Activated naive CD8-positive, alpha-beta T cell treated with anti-CD3 and anti-CD28 coated beads, Interleukin-2, amount 10 ng/mL, durations not matched to agents 7 days and 5 days (primary cell): ENCODE measurements around the gene TMEM201. TPM values are rescaled to one million over a fixed set of nuclear protein-coding genes. Genes with fewer than 3 reads are reported as not detected.

Experiments used
- ATAC-seq: fragments of 150-1000 bp; cut with Tn5 transposase; one replicate; pipeline ENCODE4 v1.10.0; 2021; ENCODE audit warnings: low read depth, moderate library complexity
- POLR2A ChIA-PET: fragments of 350-600 bp; sonication (Branson Sonifier 250); formaldehyde crosslinking; loops from one replicate; lab custom pipeline; 2021; ENCODE audit warnings: antibody characterized with exemption; lab: Charles Lee
- DNase-seq: peaks from one replicate; pipeline ENCODE4 v3.0.0; 2021
- H3K27ac Mint-ChIP-seq: one replicate; pipeline ENCODE4 v1.8.0; 2022; ENCODE audit warnings: mild to moderate bottlenecking, mixed read lengths
- H3K27me3 Mint-ChIP-seq: one replicate; pipeline ENCODE4 v1.8.0; 2022; ENCODE audit warnings: mild to moderate bottlenecking, moderate library complexity, mixed read lengths
- H3K36me3 Mint-ChIP-seq: one replicate; pipeline ENCODE4 v1.8.0; 2021; ENCODE audit warnings: mild to moderate bottlenecking, mixed read lengths
- H3K4me1 Mint-ChIP-seq: one replicate; pipeline ENCODE4 v1.8.0; 2021; ENCODE audit warnings: mixed read lengths
- H3K4me3 Mint-ChIP-seq: one replicate; pipeline ENCODE4 v1.8.0; 2022; ENCODE audit warnings: mild to moderate bottlenecking, moderate library complexity, mixed read lengths
- H3K9me3 Mint-ChIP-seq: one replicate; pipeline ENCODE4 v1.8.0; 2021; ENCODE audit warnings: mixed read lengths
- total RNA-seq, 2 experiments: library from RNA; stranded (reverse); gene quantifications; one replicate each; pipeline ENCODE4 v1.2.3, GENCODE V29; 2021

Gene TMEM201
- total RNA-seq, 2 experiments from 2014 or later: 16.1 TPM

GRCh38 chr1:9649769-9650168, 61.1 kb downstream of the TMEM201 start:
- H3K9me3 Mint-ChIP-seq: no peaks in the 10 kb centered on the region
- POLR2A ChIA-PET: interaction anchor here (1.2 to 14.8 kb wide), 3 partner anchors 14 to 66 kb away, joined by 3 to 623 read pairs (median 130); no protein-coding TSS in a partner anchor
- DNase-seq (no peak), ATAC-seq (no peak)
- no peaks in the 10 kb centered on the region for H3K27me3 Mint-ChIP-seq
- H3K27ac Mint-ChIP-seq: peak overlapping the region; percentile 97
- peaks cover 30% of the 10 kb centered on the region for H3K4me1 Mint-ChIP-seq
- H3K4me3 Mint-ChIP-seq: peak overlapping the region; percentile 96
- H3K36me3 Mint-ChIP-seq: peaks cover 28% of the 10 kb centered on the region

- peak overlapping the region; percentile 97 for H3K27ac Mint-ChIP-seq
- ATAC-seq (no peak), DNase-seq (no peak)
- H3K4me1 Mint-ChIP-seq: peaks cover 40% of the 10 kb centered on the region
- H3K4me3 Mint-ChIP-seq: peak overlapping the region; percentile 96
- H3K36me3 Mint-ChIP-seq: peaks cover 35% of the 10 kb centered on the region
- H3K9me3 Mint-ChIP-seq: no peaks in the 10 kb centered on the region
- POLR2A ChIA-PET: interaction anchor here (1.3 to 14.8 kb wide), 7 partner anchors 15 to 69 kb away, joined by 7 to 623 read pairs (median 50); no protein-coding TSS in a partner anchor
- no peaks in the 10 kb centered on the region for H3K27me3 Mint-ChIP-seq
These were observed 62.5 kb downstream of the TMEM201 start for GRCh38 chr1:9651220-9651564.

- Mint-ChIP-seq H3K27ac (peak within 1 kb of the TSS; percentile 97), H3K27me3 (no peaks in the 10 kb centered on the region), H3K36me3 (peaks cover 32% of the 10 kb centered on the region), H3K9me3 (no peaks in the 10 kb centered on the region), H3K4me3 (peak within 1 kb of the TSS; percentile 97), H3K4me1 (peaks cover 40% of the 10 kb centered on the region)
- POLR2A ChIA-PET: interaction anchor here (0.6 to 14.8 kb wide), 10 partner anchors 14 to 75 kb away, joined by 3 to 623 read pairs (median 8); no protein-coding TSS in a partner anchor
- ATAC-seq: peak; percentile 41
- peak; percentile 74 for DNase-seq
These were observed 63.1 kb downstream of the TMEM201 start, which contains the start of gene PIK3CD for GRCh38 chr1:9651565-9652378. Gene PIK3CD, plus strand, starts transcription at chr1:9651731. Its CDS starts 58,725 bp downstream, at chr1:9710456.

- Mint-ChIP-seq H3K27me3 (no peaks in the 10 kb centered on the region), H3K27ac (peak overlapping the region; percentile 90), H3K36me3 (peaks cover 37% of the 10 kb centered on the region), H3K4me3 (peak overlapping the region; percentile 97), H3K9me3 (no peaks in the 10 kb centered on the region), H3K4me1 (peaks cover 48% of the 10 kb centered on the region)
- POLR2A ChIA-PET: interaction anchor here (0.6 to 14.8 kb wide), 13 partner anchors 14 to 728 kb away, joined by 3 to 623 read pairs (median 7); no protein-coding TSS in a partner anchor
- DNase-seq (peak; percentile 82), ATAC-seq (peak; percentile 28)
These were observed 63.9 kb downstream of the TMEM201 start for GRCh38 chr1:9652379-9653209.

- POLR2A ChIA-PET: interaction anchor here (0.5 to 14.8 kb wide), 14 partner anchors 12 to 729 kb away, joined by 3 to 623 read pairs (median 4); no protein-coding TSS in a partner anchor
- peaks cover 37% of the 10 kb centered on the region for H3K36me3 Mint-ChIP-seq
- no peaks in the 10 kb centered on the region for H3K9me3 Mint-ChIP-seq
- peak overlapping the region; percentile 97 for H3K4me3 Mint-ChIP-seq
- no peak for ATAC-seq
- peaks cover 54% of the 10 kb centered on the region for H3K4me1 Mint-ChIP-seq
- DNase-seq: no peak
- no peaks in the 10 kb centered on the region for H3K27me3 Mint-ChIP-seq
- H3K27ac Mint-ChIP-seq: peak overlapping the region; percentile 90
These were observed 64.4 kb downstream of the TMEM201 start for GRCh38 chr1:9653210-9653490.

- Mint-ChIP-seq H3K9me3 (no peaks in the 10 kb centered on the region), H3K36me3 (peaks cover 38% of the 10 kb centered on the region), H3K27me3 (no peaks in the 10 kb centered on the region), H3K4me3 (peak overlapping the region; percentile 97), H3K27ac (peak overlapping the region; percentile 90), H3K4me1 (peaks cover 58% of the 10 kb centered on the region)
- ATAC-seq: peak; percentile 1
- no peak for DNase-seq
- POLR2A ChIA-PET: interaction anchor here (0.5 to 14.8 kb wide), 16 partner anchors 12 to 729 kb away, joined by 3 to 623 read pairs (median 4); no protein-coding TSS in a partner anchor
These were observed 64.9 kb downstream of the TMEM201 start for GRCh38 chr1:9653491-9654050.

- Mint-ChIP-seq H3K27ac (peak overlapping the region; percentile 90), H3K4me3 (peak overlapping the region; percentile 97), H3K27me3 (no peaks in the 10 kb centered on the region), H3K9me3 (no peaks in the 10 kb centered on the region), H3K36me3 (peaks cover 40% of the 10 kb centered on the region), H3K4me1 (peaks cover 63% of the 10 kb centered on the region)
- DNase-seq (peak; percentile 57), ATAC-seq (peak; percentile 8)
- POLR2A ChIA-PET: interaction anchor here (0.7 to 14.8 kb wide), 17 partner anchors 10 to 249 kb away, joined by 3 to 623 read pairs (median 5); no protein-coding TSS in a partner anchor
These were observed 65.5 kb downstream of the TMEM201 start for GRCh38 chr1:9654051-9654833.

GRCh38 chr1:9654834-9655723, 66.4 kb downstream of the TMEM201 start:
- peaks cover 45% of the 10 kb centered on the region for H3K36me3 Mint-ChIP-seq
- no peak for ATAC-seq

GRCh38 chr1:9655836-9656235, 67.1 kb downstream of the TMEM201 start:
- Mint-ChIP-seq H3K27me3 (no peaks in the 10 kb centered on the region), H3K4me3 (peak overlapping the region; percentile 97), H3K27ac (peak overlapping the region; percentile 90), H3K36me3 (peaks cover 51% of the 10 kb centered on the region), H3K9me3 (no peaks in the 10 kb centered on the region), H3K4me1 (peaks cover 64% of the 10 kb centered on the region)
- no peak for ATAC-seq
- POLR2A ChIA-PET: interaction anchor here (0.5 to 14.8 kb wide), 12 partner anchors 9 to 1200 kb away, joined by 3 to 623 read pairs (median 6); no protein-coding TSS in a partner anchor
- no peak for DNase-seq

More at GRCh38 chr1:9654834-9655723, 66.4 kb downstream of the TMEM201 start:
- Mint-ChIP-seq H3K27me3 (no peaks in the 10 kb centered on the region), H3K4me1 (peaks cover 63% of the 10 kb centered on the region), H3K27ac (peak overlapping the region; percentile 90), H3K4me3 (peak overlapping the region; percentile 97), H3K9me3 (no peaks in the 10 kb centered on the region)
- no peak for DNase-seq
- POLR2A ChIA-PET: interaction anchor here (0.5 to 14.8 kb wide), 15 partner anchors 9 to 1199 kb away, joined by 3 to 623 read pairs (median 5); no protein-coding TSS in a partner anchor

- POLR2A ChIA-PET: interaction anchor here (0.7 to 14.8 kb wide), 12 partner anchors 9 to 1223 kb away, joined by 3 to 623 read pairs (median 6); no protein-coding TSS in a partner anchor
- Mint-ChIP-seq H3K4me1 (peaks cover 71% of the 10 kb centered on the region), H3K27ac (peak overlapping the region; percentile 87), H3K4me3 (peak overlapping the region; percentile 97), H3K27me3 (no peaks in the 10 kb centered on the region), H3K36me3 (peaks cover 54% of the 10 kb centered on the region), H3K9me3 (no peaks in the 10 kb centered on the region)
- DNase-seq: no peak
- no peak for ATAC-seq
These were observed 68.9 kb downstream of the TMEM201 start for GRCh38 chr1:9657521-9658032.

- H3K9me3 Mint-ChIP-seq: no peaks in the 10 kb centered on the region
- ATAC-seq (peak; percentile 5), DNase-seq (no peak)
- peak overlapping the region; percentile 97 for H3K4me3 Mint-ChIP-seq
- peak overlapping the region; percentile 87 for H3K27ac Mint-ChIP-seq
- H3K36me3 Mint-ChIP-seq: peaks cover 57% of the 10 kb centered on the region
- no peaks in the 10 kb centered on the region for H3K27me3 Mint-ChIP-seq
- H3K4me1 Mint-ChIP-seq: peaks cover 74% of the 10 kb centered on the region
- POLR2A ChIA-PET: interaction anchor here (0.6 to 14.8 kb wide), 15 partner anchors 9 to 1223 kb away, joined by 3 to 623 read pairs (median 4); partner anchors contain the start of genes LZIC and NMNAT1
These were observed 69.5 kb downstream of the TMEM201 start for GRCh38 chr1:9658199-9658598.
